HUES6 (cell line): ENCODE measurements around the gene STAB1.

Source experiments
- H3K27ac ChIP-seq: 2 replicates; pipeline ENCODE4 v1.7.0; 2013; ENCODE audit warnings: low read depth, mild to moderate bottlenecking, low read length, inconsistent platforms
- H3K27me3 ChIP-seq: 2 replicates; pipeline ENCODE4 v1.6.1; 2013; ENCODE audit warnings: low read length; ENCODE audit not compliant: control insufficient read depth, insufficient read depth
- H3K36me3 ChIP-seq: 2 replicates; pipeline ENCODE4 v1.6.1; 2013; ENCODE audit warnings: low read length; ENCODE audit not compliant: control insufficient read depth, insufficient read depth
- H3K4me1 ChIP-seq: 2 replicates; pipeline ENCODE4 v1.6.1; 2013; ENCODE audit warnings: low read length; ENCODE audit not compliant: control insufficient read depth, insufficient read depth
- H3K4me3 ChIP-seq: 2 replicates; pipeline ENCODE4 v1.5.1; 2013; ENCODE audit warnings: low read depth, low read length
- H3K9ac ChIP-seq: one replicate; pipeline ENCODE4 v1.6.1; 2013; ENCODE audit warnings: mild to moderate bottlenecking, low read length
- H3K9me3 ChIP-seq: 2 replicates; pipeline ENCODE4 v1.6.1; 2013; ENCODE audit warnings: low read depth, low read length; ENCODE audit not compliant: control insufficient read depth, insufficient read depth

STAB1 gene, protein sequence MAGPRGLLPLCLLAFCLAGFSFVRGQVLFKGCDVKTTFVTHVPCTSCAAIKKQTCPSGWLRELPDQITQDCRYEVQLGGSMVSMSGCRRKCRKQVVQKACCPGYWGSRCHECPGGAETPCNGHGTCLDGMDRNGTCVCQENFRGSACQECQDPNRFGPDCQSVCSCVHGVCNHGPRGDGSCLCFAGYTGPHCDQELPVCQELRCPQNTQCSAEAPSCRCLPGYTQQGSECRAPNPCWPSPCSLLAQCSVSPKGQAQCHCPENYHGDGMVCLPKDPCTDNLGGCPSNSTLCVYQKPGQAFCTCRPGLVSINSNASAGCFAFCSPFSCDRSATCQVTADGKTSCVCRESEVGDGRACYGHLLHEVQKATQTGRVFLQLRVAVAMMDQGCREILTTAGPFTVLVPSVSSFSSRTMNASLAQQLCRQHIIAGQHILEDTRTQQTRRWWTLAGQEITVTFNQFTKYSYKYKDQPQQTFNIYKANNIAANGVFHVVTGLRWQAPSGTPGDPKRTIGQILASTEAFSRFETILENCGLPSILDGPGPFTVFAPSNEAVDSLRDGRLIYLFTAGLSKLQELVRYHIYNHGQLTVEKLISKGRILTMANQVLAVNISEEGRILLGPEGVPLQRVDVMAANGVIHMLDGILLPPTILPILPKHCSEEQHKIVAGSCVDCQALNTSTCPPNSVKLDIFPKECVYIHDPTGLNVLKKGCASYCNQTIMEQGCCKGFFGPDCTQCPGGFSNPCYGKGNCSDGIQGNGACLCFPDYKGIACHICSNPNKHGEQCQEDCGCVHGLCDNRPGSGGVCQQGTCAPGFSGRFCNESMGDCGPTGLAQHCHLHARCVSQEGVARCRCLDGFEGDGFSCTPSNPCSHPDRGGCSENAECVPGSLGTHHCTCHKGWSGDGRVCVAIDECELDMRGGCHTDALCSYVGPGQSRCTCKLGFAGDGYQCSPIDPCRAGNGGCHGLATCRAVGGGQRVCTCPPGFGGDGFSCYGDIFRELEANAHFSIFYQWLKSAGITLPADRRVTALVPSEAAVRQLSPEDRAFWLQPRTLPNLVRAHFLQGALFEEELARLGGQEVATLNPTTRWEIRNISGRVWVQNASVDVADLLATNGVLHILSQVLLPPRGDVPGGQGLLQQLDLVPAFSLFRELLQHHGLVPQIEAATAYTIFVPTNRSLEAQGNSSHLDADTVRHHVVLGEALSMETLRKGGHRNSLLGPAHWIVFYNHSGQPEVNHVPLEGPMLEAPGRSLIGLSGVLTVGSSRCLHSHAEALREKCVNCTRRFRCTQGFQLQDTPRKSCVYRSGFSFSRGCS (N-terminal part only)

DNA sequence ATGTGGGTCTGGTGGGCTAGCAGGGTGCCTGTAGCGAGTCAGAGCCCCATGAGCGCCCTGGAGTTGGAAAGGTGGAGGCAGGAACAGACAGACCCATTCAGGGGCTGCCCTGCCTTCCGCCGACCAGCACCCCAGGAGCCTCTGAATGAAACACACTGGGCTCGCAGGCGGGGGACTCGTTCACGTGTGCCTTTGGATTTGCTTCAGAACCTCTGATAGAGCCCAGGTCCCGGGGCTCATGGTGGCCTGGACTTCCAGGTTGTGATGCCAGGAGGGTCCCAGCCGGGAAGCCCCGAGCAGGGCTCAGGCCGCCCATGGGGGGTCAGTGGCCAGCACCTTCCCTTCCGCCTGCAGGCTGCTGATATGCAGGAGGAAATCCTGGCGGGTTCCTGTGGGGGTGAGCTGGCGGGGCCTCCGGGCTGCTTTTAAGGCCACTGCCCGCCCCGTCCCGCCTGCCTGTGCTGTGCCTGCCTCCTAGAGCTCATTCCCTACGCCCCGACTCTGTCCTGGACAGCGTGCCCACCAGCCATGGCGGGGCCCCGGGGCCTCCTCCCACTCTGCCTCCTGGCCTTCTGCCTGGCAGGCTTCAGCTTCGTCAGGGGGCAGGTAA, at the start of gene STAB1:
STAB1 (plus strand) TSS at position 453 of the 610 bp plus-strand sequence; CDS start at position 529, 76 bp downstream.
- Histone ChIP-seq H3K9me3 (no peaks in the 10 kb centered on the region), H3K4me1 (no peaks in the 10 kb centered on the region), H3K4me3 (no peak within 1 kb of the TSS), H3K27me3 (no peaks in the 10 kb centered on the region), H3K36me3 (peaks cover 33% of the 10 kb centered on the region), H3K9ac (no peak within 1 kb of the TSS), H3K27ac (no peak within 1 kb of the TSS; the same call in 1 of the 2 replicates)

DNA sequence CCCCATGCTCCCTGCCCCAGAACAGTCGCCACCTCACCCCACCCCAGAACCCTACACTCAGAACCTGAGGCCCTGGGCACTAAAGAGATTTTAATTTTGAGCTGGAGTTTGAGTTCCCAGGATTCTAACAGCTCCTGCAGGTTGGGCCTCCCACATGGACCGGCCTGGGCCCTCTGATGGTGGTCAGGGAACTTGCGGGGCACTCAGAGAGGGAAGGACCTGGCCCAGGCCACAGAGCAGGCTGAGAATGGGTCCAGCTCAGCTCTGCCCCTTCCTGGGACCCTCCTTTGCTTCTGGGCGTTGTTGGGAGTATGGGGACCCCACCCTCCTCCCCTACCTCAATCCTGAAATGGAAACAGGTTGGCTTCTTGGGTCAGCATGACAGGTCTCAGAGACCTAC, 49.1 kb upstream of the STAB1 start:
- Histone ChIP-seq H3K27ac (no peak overlapping the region), H3K4me3 (no peak overlapping the region), H3K9me3 (no peaks in the 10 kb centered on the region), H3K36me3 (no peaks in the 10 kb centered on the region), H3K27me3 (no peaks in the 10 kb centered on the region), H3K4me1 (peaks cover 18% of the 10 kb centered on the region), H3K9ac (no peak overlapping the region)

DNA sequence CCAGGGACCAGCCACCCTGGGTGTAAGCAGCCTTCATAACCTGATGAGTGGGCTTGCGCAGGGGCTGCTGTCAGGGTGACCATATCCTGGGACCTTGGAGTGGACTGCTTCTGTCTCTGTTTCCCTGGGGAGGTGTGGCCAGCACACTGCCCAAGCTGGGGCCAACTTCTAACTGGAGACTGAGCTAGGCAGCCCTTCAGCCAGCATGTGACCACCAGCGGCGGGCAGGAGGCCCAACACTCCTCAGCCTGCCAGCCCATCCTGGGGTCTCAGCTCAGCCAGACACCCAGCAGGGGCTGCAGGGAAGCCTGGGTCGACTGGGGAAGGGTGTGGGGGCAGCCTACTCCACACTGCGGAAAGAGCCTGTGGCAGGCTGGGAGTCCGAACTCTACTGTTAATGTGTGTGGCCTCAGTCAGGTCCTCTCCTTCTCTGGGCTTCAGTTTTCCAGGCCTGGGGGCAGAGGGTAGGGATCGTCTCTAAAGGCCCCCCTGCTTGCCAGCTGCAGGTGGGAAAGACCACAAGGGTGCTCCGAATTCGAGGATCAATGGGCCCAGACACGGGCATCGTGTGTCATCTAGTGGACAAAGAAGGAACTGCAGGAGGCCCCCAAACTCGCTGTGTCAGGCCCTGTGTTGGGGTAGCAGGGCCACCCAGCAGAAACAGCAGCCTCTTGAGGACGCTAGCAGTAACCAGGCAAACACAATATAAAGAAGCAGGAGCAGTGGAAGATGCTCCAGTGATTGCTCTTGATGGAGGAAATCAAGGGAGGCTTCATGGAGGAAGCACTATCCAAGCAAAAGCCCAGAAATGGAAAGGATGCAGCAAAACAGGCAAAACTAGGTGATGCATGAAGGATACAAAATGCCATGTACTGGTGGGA, 48.3 kb upstream of the STAB1 start:
- H3K9ac ChIP-seq: no peak overlapping the region
- H3K4me3 ChIP-seq: no peak overlapping the region
- H3K27me3 ChIP-seq: no peaks in the 10 kb centered on the region
- no peaks in the 10 kb centered on the region for H3K9me3 ChIP-seq
- peaks cover 18% of the 10 kb centered on the region for H3K4me1 ChIP-seq
- H3K36me3 ChIP-seq: no peaks in the 10 kb centered on the region
- H3K27ac ChIP-seq: no peak overlapping the region

DNA sequence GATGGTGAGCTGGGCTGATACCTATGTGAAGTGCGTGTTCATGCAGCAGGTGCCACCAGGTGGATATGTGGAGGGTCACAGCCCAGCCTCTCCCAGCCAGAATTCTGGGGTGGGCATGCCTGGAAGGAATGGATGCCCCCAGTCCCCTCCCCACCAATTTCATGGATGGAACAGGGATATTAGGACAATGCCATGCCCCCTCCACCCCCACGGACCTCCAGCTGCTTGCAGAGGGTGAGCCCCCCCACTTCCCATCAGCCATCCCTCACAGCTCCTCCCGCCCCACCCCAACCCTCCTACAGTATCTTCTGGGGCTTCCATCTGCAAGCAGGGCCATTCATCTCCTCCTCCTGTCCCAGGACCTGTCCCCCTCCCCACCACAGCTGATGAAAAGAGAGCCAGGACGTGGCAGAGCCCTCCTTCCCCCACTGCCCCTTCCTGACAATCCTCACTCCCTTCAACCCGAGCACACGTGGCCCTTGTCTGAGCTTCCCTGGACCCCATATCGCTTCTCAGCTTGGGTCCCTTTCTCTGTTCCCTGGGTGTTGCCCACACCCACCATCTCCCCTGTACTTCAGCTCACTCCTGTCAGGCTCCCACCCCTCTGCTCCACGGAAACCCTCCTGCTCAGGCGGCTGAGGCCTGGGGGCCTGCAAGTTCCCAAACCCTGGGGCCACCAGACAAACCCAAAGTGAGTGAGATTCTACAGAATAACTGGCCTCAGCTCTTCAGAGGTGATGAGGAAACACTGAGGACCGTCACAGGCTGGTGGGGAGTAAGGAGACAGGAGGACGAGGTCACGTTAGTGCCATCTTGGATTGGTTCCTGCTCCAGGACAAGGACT, 47.4 kb upstream of the STAB1 start:
- no peak overlapping the region for H3K4me3 ChIP-seq
- H3K4me1 ChIP-seq: peaks cover 22% of the 10 kb centered on the region
- H3K9ac ChIP-seq: no peak overlapping the region
- no peaks in the 10 kb centered on the region for H3K27me3 ChIP-seq
- H3K27ac ChIP-seq: no peak overlapping the region
- H3K9me3 ChIP-seq: no peaks in the 10 kb centered on the region
- no peaks in the 10 kb centered on the region for H3K36me3 ChIP-seq

GRCh38 chr3:52450489-52451236, 44.5 kb upstream of the STAB1 start:
- Histone ChIP-seq H3K4me1 (peaks cover 34% of the 10 kb centered on the region), H3K27ac (no peak overlapping the region), H3K4me3 (no peak overlapping the region), H3K27me3 (no peaks in the 10 kb centered on the region), H3K9ac (no peak overlapping the region), H3K9me3 (no peaks in the 10 kb centered on the region), H3K36me3 (no peaks in the 10 kb centered on the region)

- Histone ChIP-seq H3K4me1 (peaks cover 36% of the 10 kb centered on the region), H3K27ac (no peak overlapping the region), H3K27me3 (no peaks in the 10 kb centered on the region)
Measured at GRCh38 chr3:52451237-52452083, 43.7 kb upstream of the STAB1 start.

DNA sequence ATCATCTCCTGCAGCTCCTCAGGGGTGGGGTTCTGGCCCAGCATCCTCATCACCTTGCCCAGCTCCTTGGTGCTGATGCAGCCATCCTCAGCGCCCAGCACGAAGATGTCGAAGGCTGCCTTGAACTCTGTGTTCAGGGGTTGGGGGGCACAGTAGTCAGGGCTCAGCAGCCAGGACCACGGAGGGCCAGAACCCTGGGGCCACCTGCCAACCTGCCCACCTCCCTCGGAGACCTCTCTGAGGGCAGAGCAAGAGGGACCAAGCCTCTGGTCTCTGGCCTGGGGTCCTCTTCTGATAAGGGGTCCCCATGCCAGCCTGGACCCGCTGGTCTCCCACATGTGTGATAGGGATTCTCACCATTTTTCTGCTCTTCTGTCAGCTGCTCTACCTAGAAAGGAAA, 43.0 kb upstream of the STAB1 start:
- Histone ChIP-seq H3K4me3 (no peak overlapping the region), H3K4me1 (peaks cover 42% of the 10 kb centered on the region), H3K9me3 (no peaks in the 10 kb centered on the region), H3K9ac (no peak overlapping the region), H3K27ac (no peak overlapping the region), H3K27me3 (no peaks in the 10 kb centered on the region), H3K36me3 (no peaks in the 10 kb centered on the region)

More at GRCh38 chr3:52451237-52452083, 43.7 kb upstream of the STAB1 start:
- Histone ChIP-seq H3K36me3 (no peaks in the 10 kb centered on the region), H3K4me3 (no peak overlapping the region), H3K9ac (no peak overlapping the region), H3K9me3 (no peaks in the 10 kb centered on the region)

DNA sequence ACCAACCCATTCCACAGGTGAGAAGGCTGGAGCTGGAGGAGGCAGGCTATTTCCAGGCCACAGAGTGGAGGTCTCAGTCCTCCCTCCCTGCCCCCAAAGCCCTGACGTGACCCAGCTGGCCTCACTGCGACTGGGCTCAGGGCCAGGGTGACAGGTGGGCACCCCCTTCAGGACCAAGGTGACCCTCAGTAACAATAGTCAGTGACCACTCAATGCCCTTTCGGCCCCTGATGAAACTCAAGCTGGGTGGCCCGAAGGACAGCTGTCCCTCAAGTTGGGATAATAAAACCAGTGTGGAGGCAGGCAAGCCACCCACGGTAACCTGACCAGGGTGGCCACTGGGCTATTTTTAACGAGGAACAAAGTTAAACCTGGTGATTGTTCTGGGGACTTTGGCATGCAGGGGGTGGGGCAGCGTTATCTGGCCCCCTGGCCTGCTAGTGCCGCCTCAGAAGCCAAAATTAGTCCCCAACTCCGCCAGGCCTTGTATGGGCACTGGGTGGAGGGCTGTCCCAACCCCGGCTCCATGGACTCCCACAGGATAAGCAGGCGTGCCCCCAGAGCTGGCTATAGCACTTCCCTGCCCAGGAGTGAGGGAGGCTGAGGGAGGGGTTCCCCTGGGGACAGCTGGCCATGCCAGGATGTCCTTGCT, 42.4 kb upstream of the STAB1 start:
- Histone ChIP-seq H3K27me3 (no peaks in the 10 kb centered on the region), H3K9ac (peak overlapping the region; percentile 41), H3K4me1 (peaks cover 44% of the 10 kb centered on the region), H3K36me3 (peaks cover 5% of the 10 kb centered on the region), H3K9me3 (no peaks in the 10 kb centered on the region), H3K4me3 (no peak overlapping the region; the same call in 1 of the 2 replicates), H3K27ac (no peak overlapping the region)
